Kidney glomerular epithelial cell (primary cell): ENCODE results near the gene PRR36.

ENCODE experiments used
- DNase-seq: peaks from one replicate; lab custom pipeline; 2025; lab: John Stamatoyannopoulos, UW

PRR36 gene

DNA sequence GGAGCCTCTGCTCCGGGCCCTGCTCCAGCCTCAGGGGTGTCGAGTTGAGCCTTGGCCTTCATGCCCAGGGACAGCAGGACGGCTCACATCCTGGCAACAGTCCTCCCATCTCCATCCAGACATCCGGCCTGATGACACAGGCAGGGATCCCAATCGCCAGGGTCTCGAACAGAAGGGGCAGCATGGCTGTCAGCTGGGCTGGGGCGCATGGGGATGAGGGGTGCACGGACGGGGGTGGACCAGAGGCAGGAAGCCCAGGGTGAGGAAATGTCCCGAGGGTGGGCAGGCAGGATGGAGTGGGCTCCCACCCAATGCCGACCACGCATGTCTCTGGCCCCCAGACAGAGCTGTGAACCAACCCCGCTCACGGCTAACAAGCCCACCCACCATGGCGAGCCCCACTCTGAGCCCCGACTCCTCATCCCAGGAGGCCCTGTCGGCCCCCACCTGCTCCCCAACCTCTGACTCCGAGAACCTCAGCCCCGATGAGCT is 28.0 kb downstream of the PRR36 start:
- no peak for DNase-seq

DNA sequence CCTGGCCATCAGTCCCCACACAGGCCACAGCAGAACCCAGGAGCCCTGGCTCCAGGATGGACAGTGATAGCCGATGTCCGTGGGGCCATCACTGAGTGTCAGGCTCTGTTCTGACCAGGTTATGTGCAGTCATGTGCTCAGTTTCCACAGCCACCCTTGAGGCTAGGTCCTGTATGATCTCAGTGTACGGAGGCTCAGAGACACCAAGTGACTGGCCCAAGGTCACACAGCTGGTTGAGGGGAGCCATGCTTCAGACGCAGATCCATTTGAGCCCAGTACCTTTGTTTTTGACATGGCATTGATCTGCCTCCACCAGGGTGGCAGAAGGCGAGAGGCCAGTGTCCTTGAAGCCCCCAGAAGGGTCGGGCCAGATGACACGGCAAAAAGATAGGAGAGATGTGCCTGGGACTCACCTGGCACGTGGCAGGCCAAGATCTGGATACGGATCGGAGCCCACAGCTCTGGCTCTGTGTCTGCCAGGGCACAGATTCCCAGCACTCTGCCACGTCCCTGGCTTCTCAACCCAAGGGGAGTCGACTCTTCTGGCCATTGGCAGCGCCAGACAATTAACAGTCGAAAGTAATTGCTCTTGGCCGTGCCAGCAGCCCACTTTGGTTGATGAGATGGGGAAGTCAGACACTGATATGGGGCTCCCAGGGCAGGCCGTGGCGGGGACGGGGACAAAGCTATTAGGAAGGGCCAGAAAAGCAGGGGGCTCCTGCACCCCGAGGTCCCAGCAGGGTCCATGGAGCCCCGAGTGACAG is 28.6 kb downstream of the PRR36 start:
- no peak for DNase-seq

DNA sequence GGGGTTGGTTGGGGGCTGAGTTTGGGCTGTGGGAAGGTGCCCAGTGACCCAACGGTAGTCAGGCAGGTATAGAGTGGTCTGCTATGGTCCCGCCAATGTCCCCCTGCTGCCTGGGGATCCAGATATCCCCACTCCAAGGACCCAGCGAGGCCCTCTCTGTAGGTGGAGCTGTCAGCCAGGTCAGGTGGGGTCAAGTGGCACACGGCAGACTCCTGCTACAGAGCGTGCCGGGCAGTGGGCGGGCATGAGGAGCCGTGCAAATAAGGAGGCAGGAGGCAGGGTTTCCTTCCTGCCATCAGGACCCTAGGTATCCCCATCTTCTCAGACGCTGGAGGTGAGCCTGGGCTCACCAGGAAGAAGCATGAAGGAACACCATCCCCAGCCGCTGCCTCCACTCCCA is 29.2 kb downstream of the PRR36 start:
- DNase-seq = no peak

DNA sequence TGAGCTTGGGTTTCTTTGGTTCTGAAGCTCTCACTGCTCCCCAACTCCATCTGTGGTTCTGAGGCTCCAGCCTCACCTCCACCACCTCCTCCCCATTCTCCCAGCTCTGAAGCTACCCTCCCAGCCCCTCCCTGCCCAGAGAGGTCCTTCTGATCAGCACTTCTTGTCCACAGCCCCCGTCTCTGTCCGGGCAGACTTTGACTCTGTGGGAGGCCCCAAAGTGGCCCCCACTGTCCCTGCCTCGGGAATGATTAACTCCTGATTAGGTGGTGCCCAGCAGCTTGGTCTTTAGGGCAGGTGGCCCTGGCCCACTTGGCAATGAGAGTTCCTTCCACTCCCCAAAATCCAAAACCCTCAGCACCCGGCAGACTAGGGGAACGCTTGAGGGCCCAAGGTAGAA is 29.8 kb downstream of the PRR36 start:
- no peak for DNase-seq

DNA sequence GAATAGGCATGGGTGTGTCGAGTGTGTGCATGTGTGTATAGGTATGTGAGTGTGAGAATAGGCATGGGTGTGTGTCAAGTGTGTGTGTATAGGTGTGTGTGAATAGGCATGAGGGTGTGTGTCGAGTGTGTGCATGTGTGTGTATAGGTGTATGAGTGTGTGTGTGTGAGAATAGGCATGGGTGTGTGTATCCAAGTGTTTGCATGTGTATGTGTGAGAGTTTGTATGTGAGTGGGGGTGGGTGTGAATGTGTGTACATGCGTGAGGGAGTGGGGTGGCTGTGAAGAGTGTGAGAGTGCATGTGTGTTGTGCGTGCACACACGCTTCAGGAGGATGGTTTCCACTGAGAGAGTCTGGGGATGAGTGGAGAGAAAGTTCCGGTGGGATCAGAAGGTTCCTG is 30.7 kb downstream of the PRR36 start:
- DNase-seq = no peak

DNA sequence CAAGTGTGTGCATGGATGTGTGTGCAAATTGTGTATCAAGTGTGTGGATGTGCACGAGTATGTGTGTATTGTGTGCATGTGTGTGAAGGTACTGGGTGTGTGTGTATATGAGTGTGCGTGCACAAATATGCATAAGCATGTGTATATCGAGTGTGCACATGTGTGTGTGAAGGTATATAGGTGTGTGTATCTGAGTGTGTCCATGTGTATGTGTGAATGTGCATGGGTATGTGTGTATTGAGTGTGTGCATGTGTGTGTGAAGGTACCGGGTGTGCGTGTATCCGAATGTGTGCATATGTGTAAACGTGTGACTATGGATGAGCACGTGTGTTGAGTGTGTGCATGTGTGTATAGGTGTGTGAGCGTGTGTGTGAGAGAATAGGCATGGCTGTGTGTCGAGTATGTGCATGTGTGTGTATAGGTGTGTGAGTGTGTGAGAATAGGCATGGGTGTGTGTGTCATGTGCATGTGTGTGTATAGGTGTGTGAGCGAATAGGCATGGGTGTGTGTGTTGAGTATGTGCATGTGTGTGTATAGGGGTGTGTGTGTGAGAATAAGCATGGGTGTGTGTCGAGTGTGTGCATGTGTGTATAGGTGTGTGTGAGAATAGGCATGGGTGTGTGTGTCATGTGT is 31.4 kb downstream of the PRR36 start:
- DNase-seq = no peak

DNA sequence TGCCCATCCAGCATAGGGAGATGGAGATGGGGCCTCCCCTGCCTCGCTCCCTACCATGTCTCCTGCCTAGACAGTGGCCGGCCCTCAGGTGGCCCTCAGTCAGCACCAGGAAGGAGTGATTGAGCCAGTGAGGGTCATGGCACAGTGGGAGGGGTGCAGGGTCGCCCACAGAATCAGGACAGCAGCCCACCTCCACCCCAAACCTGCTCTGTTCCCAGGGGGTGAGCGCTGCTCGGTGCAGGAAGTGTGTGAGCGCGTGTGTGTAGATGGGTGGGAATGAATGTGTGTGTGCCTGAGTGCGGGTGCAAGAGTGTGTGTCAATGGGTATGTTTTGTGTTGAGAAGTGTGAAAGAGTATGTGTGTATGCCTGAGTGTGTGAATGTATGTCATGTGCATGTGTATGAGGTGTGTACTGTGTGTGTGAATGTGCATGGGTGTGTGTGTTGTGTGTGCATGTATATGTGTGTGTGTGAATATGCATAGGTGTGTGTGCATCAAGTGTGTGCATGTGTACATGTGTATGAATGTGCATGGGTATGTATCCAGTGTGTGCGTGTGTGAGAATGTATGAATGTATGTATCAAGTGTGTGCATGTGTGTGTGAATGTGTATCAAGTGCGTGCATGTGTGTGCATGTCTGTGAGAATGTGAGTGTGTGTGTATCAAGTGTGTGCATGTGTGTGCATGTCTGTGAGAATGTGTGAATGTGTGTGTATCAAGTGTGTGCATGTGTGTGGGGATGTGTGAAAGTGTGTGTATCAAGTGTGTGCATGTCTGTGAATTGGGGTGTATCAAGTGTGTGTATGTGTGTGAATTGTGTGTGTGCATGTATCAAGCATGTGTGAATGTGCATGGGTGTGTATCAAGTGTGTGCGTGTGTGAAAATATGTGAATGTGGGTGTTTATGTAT is 32.2 kb downstream of the PRR36 start:
- no peak for DNase-seq

DNA sequence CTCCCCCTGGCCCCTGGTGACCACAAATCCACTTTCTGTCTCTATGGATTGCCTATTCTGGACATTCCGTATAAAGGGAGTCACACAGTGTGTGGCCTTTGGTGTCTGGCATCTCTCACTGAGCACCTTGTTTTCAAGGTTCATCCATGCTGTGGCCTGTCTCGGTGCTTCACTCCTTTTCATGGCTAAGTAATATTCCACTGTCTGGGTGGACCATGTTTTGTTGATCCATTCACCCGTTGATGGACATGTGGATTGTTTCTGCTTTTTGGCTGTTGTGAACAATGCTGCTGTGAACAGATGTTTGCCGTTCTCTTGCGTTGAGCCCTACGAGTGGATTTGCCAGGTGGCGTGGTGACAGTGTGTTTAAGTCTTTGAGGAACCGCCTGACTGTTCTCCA is 33.6 kb downstream of the PRR36 start:
- no peak for DNase-seq

DNA sequence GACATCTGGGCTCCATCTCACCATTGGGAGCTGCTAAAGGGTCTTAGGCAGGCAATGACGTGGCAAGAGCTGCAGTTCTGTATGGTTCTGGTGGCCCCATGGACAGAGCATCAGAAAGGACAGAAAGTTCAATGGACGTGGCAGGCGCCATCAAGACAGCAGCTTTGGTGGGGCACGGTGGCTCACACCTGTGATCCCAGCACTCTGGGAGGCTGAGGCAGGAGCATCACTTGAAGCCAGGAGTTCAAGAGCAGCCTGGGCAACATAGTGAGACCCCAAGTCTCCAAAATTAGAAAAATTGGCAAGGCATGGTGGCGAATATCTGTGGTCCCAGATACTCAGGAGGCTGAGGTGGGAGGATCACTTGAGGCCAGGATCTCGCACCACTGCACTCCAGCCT is 34.7 kb downstream of the PRR36 start:
- DNase-seq = no peak

DNA sequence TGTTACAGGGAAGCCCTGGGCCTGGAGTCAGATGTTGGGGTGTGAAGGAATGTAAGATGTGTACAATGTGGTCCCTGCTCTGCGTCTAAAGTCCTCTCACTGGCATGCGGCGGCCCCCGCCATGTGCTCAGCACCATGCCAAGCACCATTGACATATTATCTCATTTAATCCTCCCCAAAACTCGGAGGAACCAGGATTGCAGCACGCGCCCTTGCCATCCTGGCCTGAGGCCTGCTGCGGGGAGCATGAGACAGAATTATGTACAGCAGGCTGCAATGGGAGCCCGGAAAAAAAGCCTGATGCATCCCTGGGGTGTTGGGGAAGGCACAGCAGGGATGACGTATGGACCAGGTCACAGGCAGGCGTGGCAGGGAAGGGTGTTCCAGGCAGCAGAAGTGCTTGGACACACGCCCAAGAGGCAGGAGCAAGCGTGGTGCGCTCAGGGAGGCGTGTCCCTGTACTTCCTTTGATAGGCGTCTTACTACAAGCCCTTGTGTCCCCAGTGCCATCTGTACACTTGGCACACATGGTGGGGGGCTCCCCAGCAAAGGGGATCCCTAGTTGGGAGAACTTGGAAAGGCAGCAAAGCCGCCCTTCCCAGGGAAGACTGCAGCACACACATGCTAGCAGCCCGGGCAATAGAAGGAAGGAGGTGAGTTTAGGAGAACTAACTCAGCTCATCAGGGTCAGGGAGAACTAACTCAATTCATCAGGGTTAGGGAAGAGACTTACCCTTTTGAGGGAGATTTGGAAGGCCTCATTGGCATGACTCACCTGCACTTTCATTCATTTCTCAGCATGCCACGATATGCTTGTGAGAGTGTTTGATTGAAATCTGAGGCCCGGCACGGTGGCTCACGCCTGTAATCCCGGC is 40.7 kb downstream of the PRR36 start:
- DNase-seq = no peak

DNA sequence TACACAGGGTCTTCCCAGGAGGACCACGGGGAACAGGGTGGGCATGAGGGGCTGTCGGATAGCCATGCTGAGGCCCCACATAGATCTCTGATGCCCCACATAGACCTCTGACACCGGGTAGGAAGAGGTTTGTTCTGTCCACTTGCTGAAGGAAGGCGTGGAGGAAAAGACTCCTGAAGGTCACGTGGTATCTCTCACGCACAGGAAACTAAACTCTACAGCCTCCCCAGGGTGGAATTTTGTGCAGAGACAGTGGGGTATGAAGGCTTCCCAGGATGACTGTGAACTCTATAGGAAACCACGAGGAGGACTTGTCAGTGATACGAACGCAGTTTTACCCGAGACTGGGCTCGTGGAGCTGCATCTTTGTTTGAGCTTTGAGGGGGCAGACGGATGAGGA is 41.4 kb downstream of the PRR36 start:
- no peak for DNase-seq

DNA sequence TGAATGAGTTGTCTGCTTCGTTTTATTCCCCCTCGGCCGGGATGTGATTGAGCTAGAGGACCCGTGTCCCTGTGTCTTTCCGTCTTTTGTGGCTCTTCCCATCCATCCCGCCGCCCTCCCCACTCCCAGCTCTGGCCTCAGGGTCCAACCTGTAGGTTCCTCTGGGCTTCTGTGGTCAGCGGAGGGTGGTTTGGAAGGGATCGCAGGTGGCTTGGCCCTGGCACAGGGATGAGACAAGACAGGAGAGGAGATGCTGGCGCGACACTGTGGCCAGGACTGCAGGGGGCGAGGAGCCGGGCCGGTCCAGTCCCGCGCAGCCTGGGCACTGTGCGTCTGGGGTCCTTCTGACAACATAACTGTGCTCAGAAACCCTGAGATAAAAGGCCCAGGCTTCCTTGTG is 42.2 kb downstream of the PRR36 start:
- DNase-seq = no peak

DNA sequence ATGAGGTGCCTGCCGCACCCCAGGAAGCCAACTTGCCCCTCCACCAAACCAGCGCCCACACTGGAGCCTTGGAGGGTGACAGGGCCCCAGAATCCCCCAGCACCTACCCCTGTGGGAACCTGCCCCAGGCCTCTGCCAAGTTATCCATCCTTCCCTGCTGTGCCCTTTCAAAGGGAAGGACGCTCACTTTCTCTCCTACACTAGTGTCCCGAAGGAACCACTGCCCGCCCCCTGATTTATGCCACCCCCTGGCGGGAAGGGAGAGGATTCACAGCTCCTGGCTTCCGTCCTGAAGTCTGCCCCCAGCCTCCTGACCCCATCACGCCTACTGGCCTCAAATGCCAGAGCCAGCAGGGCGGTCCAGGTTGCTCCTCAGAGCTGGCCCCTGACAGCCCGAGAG is 42.7 kb downstream of the PRR36 start:
- DNase-seq = no peak

DNA sequence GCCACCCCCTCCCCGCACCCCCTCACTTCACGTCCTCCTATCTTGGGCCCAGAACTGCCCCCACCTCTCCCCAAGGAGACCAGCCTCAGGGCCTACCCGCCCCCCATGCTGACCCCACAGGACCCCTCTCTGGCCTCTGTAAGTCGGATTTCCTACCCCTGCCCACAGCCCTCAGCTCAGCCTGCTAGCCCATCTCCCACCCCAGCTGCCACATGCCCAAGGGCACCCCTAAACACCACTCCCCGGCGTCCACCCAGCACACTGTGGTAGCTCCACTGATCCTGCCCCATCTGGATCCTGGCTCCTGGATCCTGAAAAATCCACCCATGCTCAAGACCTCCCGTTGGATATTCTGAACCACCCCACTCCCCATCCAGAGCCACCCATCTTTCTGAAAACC is 43.4 kb downstream of the PRR36 start:
- DNase-seq = no peak

DNA sequence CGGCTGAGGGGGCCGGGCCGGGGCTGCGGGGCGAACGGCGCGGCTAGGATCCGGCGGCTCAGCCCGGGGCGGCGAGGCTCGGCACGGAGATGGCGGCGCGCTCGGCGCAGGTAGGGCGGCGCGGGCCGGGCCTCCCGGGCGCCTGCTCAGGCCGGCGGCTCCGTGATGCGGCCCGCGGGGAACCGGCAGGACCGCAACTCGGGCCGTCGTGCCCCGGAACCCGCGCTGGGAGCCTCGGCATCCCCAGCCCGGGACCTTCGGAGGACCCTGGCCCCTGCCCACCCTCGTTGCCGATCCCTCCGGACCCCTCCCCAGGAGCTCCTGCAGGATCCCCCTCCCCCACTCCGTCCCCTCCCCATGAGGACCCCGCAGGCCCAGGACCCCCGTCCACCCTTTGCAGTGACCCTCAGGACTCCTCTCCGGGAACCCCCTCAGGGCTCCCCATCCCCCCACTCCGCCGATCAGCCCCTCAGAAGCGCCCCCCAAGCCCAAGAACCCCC is 43.9 kb downstream of the PRR36 start:
- no peak for DNase-seq

DNA sequence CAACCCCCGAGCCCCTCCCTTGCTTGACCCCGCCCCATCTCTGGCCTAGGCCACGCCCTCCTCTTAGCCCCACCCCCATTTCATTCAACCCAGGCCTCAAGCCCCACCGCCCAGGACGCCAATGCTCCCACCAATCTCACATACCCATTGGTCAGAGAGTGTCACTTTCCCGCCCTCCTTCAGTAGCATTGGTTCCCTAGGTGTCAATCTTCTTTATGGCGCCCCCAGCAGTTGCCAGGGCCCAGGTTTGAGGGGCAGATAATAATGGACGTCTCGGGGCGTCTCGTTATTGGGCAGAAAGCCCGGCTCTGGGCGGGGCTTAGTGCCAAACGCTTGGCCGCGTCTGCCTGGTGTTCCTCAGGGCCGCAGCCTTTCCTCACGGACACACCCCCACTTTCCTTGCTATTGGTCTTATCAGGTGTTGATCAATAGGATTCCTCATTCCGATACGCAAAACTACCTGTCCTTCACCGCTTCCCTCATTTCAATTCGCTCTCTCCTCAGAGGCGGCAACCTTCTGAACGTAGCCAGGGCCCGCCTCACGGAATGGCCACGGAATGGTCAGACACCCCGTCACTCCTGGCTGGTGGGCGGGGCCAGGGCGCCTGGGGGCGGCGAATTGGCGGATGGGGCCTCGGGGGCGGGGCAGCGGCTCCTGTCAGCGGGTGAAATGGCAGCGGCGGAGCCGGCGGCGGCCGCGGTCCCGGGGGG is 44.5 kb downstream of the PRR36 start, which contains the start of gene EVI5L:
TSS of gene EVI5L (plus strand) at position 658 of the 711 bp plus-strand sequence. CDS start 16,325 bp downstream, outside the sequence.
- peak; percentile 100 for DNase-seq

DNA sequence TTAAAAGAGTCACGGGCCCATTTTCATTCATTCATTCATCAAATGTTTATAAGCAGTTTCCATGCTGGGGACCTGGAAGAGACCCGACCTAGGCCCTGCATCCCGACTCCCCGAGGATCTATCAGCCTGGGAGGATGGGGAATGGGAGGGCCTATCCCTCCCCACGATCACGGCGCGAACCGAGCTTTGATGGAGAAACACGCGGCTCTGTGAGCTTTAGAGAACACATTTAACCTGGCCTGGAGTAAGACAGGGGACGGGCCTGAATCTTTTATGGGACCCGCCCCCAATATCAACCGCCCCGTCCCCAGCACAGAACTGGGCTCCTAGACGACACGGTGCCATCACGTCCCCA is 45.0 kb downstream of the PRR36 start:
- DNase-seq = no peak

DNA sequence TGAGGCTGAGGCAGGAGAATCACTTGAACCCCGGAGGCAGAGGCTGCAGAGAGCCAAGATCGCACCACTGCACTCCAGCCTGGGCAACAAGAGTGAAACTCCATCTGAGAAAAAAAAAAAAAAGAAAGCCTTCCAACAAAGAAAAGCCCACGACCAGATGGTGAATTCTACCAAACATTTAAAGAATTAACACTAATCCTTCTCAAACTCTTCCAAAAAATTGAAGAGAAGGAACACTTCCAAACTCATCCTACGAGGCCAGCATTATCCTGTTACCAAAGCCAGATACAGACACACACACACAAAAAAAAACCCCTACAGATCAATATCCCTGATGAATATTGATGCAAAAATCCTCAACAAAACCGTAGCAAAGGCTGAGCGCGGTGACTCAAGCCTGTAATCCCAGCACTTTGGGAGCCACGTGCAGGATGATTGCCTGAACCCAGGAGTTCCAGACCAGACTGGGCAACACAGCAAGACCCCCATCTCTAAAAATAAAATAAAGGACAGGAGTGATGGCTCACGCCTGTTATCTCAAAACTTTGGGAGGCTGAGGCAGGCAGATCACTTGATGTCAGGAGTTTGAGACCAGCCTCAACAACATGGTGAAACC is 50.4 kb downstream of the PRR36 start:
- DNase-seq = no peak

DNA sequence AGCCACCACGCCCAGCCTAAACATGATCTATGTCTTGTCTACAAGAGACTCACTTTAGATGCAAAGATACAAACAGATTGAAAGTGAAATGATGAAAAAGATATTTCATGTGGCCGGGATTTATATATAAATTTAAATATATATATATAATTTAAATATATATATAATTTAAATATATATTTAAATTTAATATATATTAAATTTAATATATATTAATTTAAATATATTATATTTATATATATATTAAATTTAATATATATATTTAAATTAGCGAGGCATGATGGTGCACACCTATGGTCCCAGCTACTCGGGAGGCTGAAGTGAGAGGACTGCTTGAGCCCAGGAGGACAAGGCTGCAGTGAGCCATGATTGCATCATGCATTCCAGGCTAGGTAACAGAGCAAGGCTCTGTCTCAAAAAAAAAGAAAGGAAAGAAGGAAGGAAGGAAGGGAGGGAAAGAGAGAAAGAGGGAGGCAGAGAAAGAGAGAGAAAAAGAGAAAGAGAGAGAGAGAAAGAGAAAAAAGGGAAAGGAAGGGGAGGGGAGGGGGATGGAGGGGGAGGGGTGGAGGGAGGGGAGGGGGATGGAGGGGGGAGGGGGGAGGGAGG is 51.2 kb downstream of the PRR36 start:
- DNase-seq = no peak

DNA sequence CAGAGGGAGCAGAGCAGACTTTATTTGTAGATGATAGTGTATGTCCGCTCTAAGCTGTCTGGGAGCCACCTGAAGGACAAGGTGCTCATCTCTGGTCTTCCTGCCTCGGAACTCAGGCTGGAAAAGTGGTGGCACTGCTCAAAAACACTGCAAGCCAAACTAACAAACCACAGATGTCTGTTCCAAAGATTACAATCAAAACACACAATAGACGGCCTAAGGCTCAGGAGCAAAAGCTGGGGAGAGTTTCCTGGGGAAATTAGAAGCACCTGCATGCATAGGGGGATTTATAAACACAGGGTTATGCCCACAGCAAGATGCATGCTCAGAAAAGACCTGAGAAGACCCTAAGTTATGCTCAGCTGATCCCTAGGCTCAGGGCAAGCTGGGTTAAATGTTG is 53.6 kb downstream of the PRR36 start:
- DNase-seq = no peak
